Measurements from ENCODE around the gene BRAF. TPM values are rescaled to one million over a fixed set of nuclear protein-coding genes. Genes with fewer than 3 reads are reported as not detected.
A peak's percentile ranks its signal among the peaks of the same experiment; 100 is the strongest.

BRAF gene
- total RNA-seq, 3 donors from 2014 or later, result 25.5 to 44.2 (median 29.2) TPM

DNA sequence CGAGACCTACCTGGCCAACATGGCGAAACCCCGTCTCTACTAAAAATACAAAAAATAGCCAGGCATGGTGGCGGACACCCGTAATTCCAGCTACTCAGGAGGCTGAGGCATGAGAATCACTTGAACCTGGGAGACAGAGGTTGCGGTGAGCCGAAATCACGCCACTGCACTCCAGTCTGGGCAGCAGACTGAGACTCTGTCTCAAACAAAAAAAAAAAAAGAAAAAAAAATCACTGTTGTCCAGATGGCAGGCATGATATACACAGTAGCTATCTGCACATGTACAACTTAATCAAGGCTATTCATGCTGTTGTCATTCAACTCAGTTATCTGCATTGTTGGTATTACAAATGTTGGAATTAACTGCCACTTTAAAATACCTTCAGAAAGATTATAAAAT is 55.3 kb downstream of the BRAF start:
- Histone ChIP-seq H3K4me3 (no peak overlapping the region), H3K36me3 (ENCODE audit: low read depth) (no peaks in the 10 kb centered on the region), H3K4me1 (ENCODE audit: low read depth) (no peaks in the 10 kb centered on the region), H3K9me3 (no peaks in the 10 kb centered on the region)
- TF ChIP-seq, protein P1, sequence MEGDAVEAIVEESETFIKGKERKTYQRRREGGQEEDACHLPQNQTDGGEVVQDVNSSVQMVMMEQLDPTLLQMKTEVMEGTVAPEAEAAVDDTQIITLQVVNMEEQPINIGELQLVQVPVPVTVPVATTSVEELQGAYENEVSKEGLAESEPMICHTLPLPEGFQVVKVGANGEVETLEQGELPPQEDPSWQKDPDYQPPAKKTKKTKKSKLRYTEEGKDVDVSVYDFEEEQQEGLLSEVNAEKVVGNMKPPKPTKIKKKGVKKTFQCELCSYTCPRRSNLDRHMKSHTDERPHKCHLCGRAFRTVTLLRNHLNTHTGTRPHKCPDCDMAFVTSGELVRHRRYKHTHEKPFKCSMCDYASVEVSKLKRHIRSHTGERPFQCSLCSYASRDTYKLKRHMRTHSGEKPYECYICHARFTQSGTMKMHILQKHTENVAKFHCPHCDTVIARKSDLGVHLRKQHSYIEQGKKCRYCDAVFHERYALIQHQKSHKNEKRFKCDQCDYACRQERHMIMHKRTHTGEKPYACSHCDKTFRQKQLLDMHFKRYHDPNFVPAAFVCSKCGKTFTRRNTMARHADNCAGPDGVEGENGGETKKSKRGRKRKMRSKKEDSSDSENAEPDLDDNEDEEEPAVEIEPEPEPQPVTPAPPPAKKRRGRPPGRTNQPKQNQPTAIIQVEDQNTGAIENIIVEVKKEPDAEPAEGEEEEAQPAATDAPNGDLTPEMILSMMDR (IDR thresholded peaks at IDR 0.05), result no peak
- intact Hi-C loops (cut with DNase I, micrococcal nuclease), result no loop called here
- no peak for DNase-seq
- ATAC-seq, result no peak

DNA sequence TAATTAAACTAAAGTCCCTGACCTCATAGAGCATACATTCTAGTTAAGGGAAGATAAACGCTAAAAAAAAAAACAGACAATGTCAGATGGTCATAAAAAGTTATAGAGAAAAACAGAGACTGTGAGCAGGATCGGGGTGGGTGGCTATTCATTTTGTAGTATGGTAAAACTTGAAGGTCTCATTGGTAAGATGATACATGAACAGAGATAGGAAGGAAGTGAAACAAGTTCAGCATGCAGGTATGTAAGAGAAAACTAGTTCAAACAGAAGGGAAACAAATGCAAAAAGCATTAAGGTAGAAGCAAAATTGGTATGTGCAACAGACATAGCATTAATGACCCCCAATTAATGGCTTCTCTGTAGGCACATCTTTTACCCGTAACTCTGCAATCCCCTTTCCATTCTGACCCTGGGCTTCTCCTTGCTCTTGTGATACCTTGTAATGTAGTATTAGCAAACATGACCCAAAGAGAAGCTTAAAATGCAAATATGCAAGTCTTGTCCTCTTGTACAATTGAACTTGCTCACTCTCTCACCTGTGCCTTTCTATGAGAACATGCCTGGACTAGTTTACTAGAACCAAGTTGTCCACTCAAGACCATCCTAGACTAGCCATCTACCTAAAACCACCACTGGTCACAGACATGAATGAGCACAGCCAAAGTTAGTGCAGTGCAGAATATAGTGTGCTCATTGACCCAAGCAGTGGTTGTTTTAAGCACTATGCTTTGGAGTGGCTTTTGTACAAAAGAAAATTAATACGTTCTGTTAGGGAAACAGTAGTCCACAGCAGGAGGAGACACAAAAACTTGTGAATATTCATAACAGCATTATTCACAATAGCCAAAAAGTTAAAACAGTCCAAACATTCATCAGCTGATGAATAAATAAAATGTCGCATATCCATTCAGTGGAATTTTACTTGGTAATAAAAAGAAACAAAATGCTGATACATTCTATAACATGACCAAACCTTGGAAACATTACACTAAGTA is 57.0 kb downstream of the BRAF start:
- intact Hi-C loops (cut with DNase I, micrococcal nuclease), result no loop called here
- ATAC-seq, result no peak
- H3K36me3 ChIP-seq (ENCODE audit: low read depth), result no peaks in the 10 kb centered on the region
- TF ChIP-seq, protein P1 (IDR thresholded peaks at IDR 0.05), result no peak
- no peak for DNase-seq
- no peaks in the 10 kb centered on the region for H3K4me1 ChIP-seq (ENCODE audit: low read depth)
- no peak overlapping the region for H3K4me3 ChIP-seq
- H3K9me3 ChIP-seq, result no peaks in the 10 kb centered on the region

DNA sequence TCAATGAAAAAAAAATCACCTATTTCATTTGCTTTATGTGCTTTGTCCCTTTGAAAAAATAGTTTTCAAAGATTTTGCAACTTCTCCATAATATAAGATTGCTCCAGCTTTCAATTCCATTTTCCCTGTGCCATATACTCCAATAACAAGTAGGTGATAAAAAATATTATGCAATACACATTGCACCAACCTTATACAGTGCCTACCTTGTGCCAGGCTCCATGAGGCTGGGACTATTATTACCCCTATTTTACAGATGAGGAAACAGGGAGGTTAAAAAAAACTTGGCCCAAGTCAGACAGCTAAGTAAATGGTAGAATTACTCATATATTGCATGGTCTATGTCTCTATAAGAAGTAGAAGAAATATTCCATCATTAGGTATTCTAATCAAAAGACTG is 57.8 kb downstream of the BRAF start:
- Histone ChIP-seq H3K4me1 (ENCODE audit: low read depth) (no peaks in the 10 kb centered on the region), H3K36me3 (ENCODE audit: low read depth) (no peaks in the 10 kb centered on the region), H3K4me3 (no peak overlapping the region), H3K9me3 (no peaks in the 10 kb centered on the region)
- intact Hi-C loops (cut with DNase I, micrococcal nuclease), result no loop called here
- DNase-seq (no peak), ATAC-seq (peak; percentile 70)
- TF ChIP-seq, protein P1 (IDR thresholded peaks at IDR 0.05), result no peak

DNA sequence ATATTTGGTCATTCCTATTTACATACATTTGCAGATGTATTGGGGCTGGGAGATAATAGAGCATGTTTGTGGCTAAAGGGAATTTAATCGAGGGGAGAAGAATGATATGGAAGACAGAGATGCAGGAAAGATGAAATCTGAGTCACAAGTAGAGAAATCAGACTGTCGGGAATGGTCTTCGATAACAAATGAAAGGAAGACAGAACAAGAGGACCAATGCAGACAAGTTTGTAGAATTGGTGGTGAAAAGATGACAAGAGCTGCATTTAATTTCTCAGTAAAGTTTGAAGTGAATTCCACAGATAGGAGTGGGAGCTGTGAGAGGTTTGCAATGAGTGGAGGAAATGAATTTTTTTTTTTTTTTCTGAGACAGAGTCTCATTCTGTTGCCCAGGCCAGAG is 60.0 kb downstream of the BRAF start:
- DNase-seq (no peak), ATAC-seq (no peak)
- Histone ChIP-seq H3K4me1 (ENCODE audit: low read depth) (no peaks in the 10 kb centered on the region), H3K9me3 (no peaks in the 10 kb centered on the region), H3K36me3 (ENCODE audit: low read depth) (no peaks in the 10 kb centered on the region), H3K4me3 (no peak overlapping the region)
- TF ChIP-seq, protein P1 (IDR thresholded peaks at IDR 0.05), result no peak
- intact Hi-C loops (cut with DNase I, micrococcal nuclease), result no loop called here

DNA sequence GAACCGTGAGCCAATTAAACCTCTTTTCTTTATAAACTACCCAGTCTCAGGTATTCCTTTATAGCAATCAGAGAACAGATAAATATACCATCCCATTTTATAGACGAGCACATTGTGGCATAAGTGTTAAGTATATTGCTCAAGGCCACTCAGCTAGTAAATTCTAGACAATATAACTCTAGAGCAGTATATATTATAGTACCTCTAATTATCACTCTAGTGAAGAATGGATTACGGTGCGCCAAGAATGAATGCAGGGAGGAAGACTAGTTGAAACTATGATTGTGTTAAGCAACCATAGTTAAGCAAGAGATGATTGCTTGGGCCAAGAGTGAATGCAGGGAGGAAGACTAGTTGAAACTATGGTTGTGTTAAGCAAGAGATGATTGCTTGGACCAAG is 60.9 kb downstream of the BRAF start:
- Histone ChIP-seq H3K9me3 (no peaks in the 10 kb centered on the region), H3K36me3 (ENCODE audit: low read depth) (no peaks in the 10 kb centered on the region), H3K4me1 (ENCODE audit: low read depth) (no peaks in the 10 kb centered on the region), H3K4me3 (no peak overlapping the region)
- TF ChIP-seq, protein P1 (IDR thresholded peaks at IDR 0.05), result no peak
- DNase-seq, result no peak
- ATAC-seq, result peak; percentile 52
- intact Hi-C loops (cut with DNase I, micrococcal nuclease), result no loop called here

Measured in mucosa of descending colon (tissue), 3 donors.